ENCODE results near the gene TPST1.

- no peak for TF ChIP-seq PCBP2 (IDR thresholded peaks at IDR 0.05; ENCODE audit: low read depth, low read length, poor library complexity, severe bottlenecking)
- TF ChIP-seq JUNB (CRISPR knock-in tag; conservative IDR thresholded peaks at IDR 0.05) = no peak
- no peak for TF ChIP-seq POLR2A (conservative IDR thresholded peaks at IDR 0.05)
- no peak for TF ChIP-seq TEAD4 (IDR thresholded peaks at IDR 0.05; ENCODE audit: low read length)
- TF ChIP-seq TEAD4 (CRISPR knock-in tag; IDR thresholded peaks at IDR 0.05; ENCODE audit: borderline replicate concordance) = no peak
- TF ChIP-seq RAD51 (IDR thresholded peaks at IDR 0.05; ENCODE audit: borderline replicate concordance, low read depth) = no peak
- TF ChIP-seq GATA2 (CRISPR knock-in tag; IDR thresholded peaks at IDR 0.05) = no peak
- TF ChIP-seq CTCF (IDR thresholded peaks at IDR 0.05 in 2 of 3, conservative IDR thresholded peaks at IDR 0.05 in 1 of 3; ENCODE audit: insufficient read depth in 2 of 3, low read depth in 1 of 3, low read length in 3 of 3) = no peak
- TF ChIP-seq, protein P1, sequence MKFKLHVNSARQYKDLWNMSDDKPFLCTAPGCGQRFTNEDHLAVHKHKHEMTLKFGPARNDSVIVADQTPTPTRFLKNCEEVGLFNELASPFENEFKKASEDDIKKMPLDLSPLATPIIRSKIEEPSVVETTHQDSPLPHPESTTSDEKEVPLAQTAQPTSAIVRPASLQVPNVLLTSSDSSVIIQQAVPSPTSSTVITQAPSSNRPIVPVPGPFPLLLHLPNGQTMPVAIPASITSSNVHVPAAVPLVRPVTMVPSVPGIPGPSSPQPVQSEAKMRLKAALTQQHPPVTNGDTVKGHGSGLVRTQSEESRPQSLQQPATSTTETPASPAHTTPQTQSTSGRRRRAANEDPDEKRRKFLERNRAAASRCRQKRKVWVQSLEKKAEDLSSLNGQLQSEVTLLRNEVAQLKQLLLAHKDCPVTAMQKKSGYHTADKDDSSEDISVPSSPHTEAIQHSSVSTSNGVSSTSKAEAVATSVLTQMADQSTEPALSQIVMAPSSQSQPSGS (CRISPR knock-in tag; IDR thresholded peaks at IDR 0.05) = no peak
- TF ChIP-seq CEBPB (tag; IDR thresholded peaks at IDR 0.05) = no peak
- no peak for TF ChIP-seq SP1 (CRISPR knock-in tag; IDR thresholded peaks at IDR 0.05)
- no peak for TF ChIP-seq MYNN (IDR thresholded peaks at IDR 0.05)
- TF ChIP-seq MYNN (CRISPR knock-in tag; IDR thresholded peaks at IDR 0.05) = no peak
- TF ChIP-seq BRD4 (IDR thresholded peaks at IDR 0.05) = no peak
- no peak for TF ChIP-seq TAF1 (IDR thresholded peaks at IDR 0.05; ENCODE audit: control insufficient read depth, extremely low read depth, insufficient read depth, low read length, severe bottlenecking)
These were observed 15.2 kb upstream of the TPST1 start for GRCh38 chr7:66189695-66190503.

Measured in K562 (cell line).